Dendritic cell treated with granulocyte-macrophage colony-stimulating factor and Interleukin-4, amounts not matched to agents 40 ng/mL and 50 ng/mL, for 4 days (primary cell): ENCODE data around the gene WWC1.
"Not testable (repeated sequence)": the region's sequence is repeated elsewhere in the genome, so short reads cannot be mapped to it uniquely, and the experiment has no call there.

ENCODE experiments used
- H3K27ac Mint-ChIP-seq: one replicate; pipeline ENCODE4 v1.8.0; 2022; ENCODE audit warnings: mild to moderate bottlenecking, mixed read lengths
- H3K27me3 Mint-ChIP-seq: one replicate; pipeline ENCODE4 v1.8.0; 2022; ENCODE audit warnings: mild to moderate bottlenecking, mixed read lengths
- H3K36me3 Mint-ChIP-seq: one replicate; pipeline ENCODE4 v1.8.0; 2022; ENCODE audit warnings: low read depth, mixed read lengths
- H3K4me1 Mint-ChIP-seq: one replicate; pipeline ENCODE4 v1.8.0; 2022; ENCODE audit warnings: low read depth, mixed read lengths
- H3K4me3 Mint-ChIP-seq: one replicate; pipeline ENCODE4 v1.8.0; 2022; ENCODE audit warnings: mild to moderate bottlenecking, moderate library complexity, mixed read lengths
- H3K9me3 Mint-ChIP-seq: one replicate; pipeline ENCODE4 v1.8.0; 2022; ENCODE audit warnings: mixed read lengths
- intact Hi-C: fragments of 100-400 bp; cut with micrococcal nuclease; formaldehyde crosslinking; loops from one replicate; pipeline ENCODE4 v1.15.0; 2022

WWC1 gene

DNA sequence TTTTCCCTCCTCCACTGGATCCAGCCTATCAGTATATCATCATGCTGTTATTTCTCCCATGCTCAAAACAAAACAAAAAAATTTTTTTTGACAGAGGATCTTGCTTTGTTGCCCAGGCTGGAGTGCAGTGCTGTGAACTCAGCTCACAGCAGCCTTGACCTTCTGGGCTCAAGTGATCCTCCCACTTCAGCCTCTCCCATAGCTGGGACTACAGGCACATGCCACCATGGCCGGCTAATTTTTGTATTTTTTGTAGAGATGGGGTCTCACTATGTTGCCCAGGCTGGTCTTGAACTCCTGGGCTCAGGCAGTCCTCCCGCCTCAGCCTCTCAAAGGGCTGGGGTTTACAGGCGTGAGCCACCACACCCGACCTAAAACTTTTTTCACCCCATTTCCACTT is 143.9 kb downstream of the WWC1 start:
- H3K27me3 Mint-ChIP-seq, H3K4me3 Mint-ChIP-seq, H3K36me3 Mint-ChIP-seq, intact Hi-C loops, H3K9me3 Mint-ChIP-seq, H3K27ac Mint-ChIP-seq, H3K4me1 Mint-ChIP-seq: not testable (repeated sequence)

DNA sequence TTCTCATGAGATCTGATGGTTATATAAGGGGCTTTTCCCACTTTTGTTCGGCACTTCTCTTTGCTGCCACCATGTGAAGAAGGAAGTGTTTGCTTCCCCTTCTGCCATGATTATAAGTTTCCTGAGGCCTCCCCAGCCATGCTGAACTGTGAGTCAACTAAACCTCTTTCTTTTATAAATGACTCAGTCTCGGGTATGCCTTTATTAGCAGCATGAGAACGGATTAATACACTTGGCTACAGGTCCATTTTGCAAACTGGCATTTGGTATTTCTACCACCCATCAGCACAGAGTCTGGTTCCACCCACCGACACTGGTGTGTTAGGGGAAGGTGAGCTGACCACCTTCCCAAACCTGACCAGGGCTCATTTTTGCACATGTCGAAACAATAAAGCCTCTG is 146.9 kb downstream of the WWC1 start:
- H3K9me3 Mint-ChIP-seq: no peaks in the 10 kb centered on the region
- no peak overlapping the region for H3K27ac Mint-ChIP-seq
- H3K36me3 Mint-ChIP-seq: no peaks in the 10 kb centered on the region
- intact Hi-C loops: no loop called here
- H3K4me3 Mint-ChIP-seq: no peak overlapping the region
- H3K27me3 Mint-ChIP-seq: no peaks in the 10 kb centered on the region
- H3K4me1 Mint-ChIP-seq: no peaks in the 10 kb centered on the region

DNA sequence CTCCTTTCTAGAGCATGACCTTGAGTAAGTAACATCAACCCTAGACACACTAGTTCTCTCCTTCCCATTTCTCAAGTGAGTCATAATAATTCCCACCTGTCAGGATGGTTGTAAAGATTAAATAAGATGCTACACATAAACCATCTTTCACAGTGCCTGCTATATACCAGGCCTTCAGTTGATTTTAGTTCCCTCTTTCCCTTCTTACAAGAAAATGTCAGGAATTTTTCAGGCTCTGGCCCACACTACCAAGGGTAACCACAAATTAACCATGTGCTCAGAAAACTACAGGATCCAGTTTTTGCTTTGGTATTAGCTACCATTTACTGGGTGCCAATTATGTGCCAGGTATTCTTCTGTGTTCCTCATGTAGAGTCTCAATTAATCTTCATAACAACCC is 152.1 kb downstream of the WWC1 start:
- H3K4me3 Mint-ChIP-seq: no peak overlapping the region
- intact Hi-C loops: no loop called here
- H3K4me1 Mint-ChIP-seq: no peaks in the 10 kb centered on the region
- no peaks in the 10 kb centered on the region for H3K36me3 Mint-ChIP-seq
- H3K9me3 Mint-ChIP-seq: no peaks in the 10 kb centered on the region
- no peaks in the 10 kb centered on the region for H3K27me3 Mint-ChIP-seq
- no peak overlapping the region for H3K27ac Mint-ChIP-seq

DNA sequence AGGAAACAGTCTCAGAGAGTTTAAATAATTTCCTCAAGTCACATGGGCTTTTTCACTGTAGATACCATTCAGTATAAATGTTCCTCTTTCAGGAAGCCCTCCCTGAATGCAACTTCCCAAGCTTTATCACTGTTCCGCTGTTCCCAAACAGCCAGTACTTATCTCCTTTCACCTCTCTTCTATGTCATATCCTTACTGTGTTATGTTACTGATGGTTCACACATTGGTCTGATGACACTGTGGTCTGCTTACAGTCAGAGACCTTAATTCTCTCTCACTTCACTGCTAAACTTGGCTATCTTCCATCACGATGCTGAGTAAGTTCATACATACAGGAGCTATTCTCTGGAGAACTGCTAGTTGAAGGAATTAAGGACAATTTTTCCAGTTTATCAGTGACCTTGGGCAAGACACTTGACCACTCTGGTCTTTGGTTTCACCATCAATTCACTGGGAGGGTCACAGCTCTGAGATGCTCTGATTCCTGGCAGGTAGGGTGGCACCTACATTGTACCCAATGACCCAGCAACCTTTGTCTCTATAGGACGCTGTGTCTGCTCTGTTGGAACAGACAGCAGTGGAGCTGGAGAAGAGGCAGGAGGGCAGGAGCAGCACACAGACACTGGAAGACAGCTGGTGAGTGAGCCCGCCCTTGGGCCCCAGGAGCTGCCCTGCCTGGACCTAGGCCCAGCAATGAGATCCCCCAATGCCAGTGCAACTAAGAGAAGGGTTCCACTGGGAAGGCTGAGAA is 152.7 kb downstream of the WWC1 start:
- Mint-ChIP-seq H3K27ac (no peak overlapping the region), H3K36me3 (no peaks in the 10 kb centered on the region), H3K9me3 (no peaks in the 10 kb centered on the region), H3K27me3 (no peaks in the 10 kb centered on the region), H3K4me3 (no peak overlapping the region), H3K4me1 (no peaks in the 10 kb centered on the region)
- intact Hi-C loops: no loop called here

DNA sequence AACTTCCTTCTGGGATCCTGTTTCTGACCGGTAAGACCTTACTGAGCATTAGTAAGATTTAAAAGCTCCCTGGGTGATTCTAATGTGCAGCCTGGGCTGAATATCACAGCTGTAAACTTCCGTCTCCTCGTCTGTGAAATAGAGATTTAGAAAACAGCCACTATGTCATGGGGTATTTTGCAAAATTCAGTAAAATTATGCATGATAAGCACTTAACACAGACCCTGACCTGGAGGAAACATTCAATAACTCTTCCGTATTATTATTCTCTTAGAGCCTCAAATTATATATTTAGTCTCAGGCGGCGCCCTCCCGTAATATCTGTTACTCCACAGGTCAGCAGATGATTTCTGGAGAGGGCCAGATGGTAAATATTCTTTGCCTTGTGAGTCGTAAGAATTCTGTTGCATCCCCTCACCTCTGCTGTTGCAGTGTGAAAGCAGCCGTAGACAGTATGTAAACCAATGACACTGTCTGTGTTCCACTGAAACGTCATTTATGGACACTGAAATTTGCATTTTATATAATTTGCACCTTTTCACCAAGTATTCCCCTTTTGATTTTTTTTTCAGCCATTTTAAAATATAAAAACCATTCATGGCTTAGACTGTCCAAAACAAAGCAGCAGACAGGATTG is 155.7 kb downstream of the WWC1 start:
- intact Hi-C loops: no loop called here
- no peak overlapping the region for H3K4me3 Mint-ChIP-seq
- no peaks in the 10 kb centered on the region for H3K27me3 Mint-ChIP-seq
- no peak overlapping the region for H3K27ac Mint-ChIP-seq
- no peaks in the 10 kb centered on the region for H3K9me3 Mint-ChIP-seq
- H3K36me3 Mint-ChIP-seq: no peaks in the 10 kb centered on the region
- H3K4me1 Mint-ChIP-seq: no peaks in the 10 kb centered on the region

DNA sequence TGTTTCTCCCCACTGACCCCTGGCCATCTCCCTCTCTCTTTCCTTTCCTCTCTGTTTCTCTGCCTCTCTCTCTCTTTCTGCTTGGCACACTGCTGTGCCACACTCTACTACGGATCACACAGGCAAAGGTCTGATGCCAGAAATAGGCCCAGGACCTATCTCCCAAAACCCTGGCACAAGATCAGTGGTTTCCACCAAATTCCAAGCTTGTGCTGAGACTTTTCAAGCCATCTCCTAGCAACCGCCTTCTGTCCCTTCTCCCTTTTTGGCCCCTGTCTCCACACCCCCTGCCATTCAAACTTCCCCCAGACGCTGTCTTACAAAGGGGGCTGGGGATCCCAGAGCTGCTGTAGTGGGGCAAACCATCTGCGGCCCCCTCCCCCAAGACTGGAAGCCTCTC is 156.4 kb downstream of the WWC1 start:
- H3K27me3 Mint-ChIP-seq: no peaks in the 10 kb centered on the region
- H3K27ac Mint-ChIP-seq: no peak overlapping the region
- intact Hi-C loops: no loop called here
- H3K4me3 Mint-ChIP-seq: no peak overlapping the region
- H3K36me3 Mint-ChIP-seq: no peaks in the 10 kb centered on the region
- H3K9me3 Mint-ChIP-seq: no peaks in the 10 kb centered on the region
- H3K4me1 Mint-ChIP-seq: no peaks in the 10 kb centered on the region

DNA sequence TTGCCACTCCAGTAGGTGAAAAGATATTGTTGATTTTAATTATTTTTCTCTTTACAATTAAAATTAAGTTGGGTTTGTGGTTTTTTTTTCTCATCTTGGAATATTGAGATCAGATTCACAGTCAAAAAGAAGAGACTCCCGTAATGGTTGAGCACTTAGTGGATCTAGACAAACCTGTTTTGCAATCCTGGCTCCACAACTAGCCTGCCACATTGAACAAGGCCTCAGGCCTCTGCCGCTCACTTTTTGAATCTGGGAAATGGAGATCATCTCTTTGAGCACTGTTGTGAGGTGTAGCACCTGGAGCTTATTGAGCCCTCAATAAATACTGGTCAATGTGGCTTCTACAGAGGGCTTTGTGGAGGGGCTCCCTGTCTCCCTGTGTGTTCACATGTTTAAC is 157.7 kb downstream of the WWC1 start:
- H3K4me1 Mint-ChIP-seq: no peaks in the 10 kb centered on the region
- H3K4me3 Mint-ChIP-seq: no peak overlapping the region
- H3K27me3 Mint-ChIP-seq: no peaks in the 10 kb centered on the region
- intact Hi-C loops: no loop called here
- H3K27ac Mint-ChIP-seq: no peak overlapping the region
- no peaks in the 10 kb centered on the region for H3K36me3 Mint-ChIP-seq
- H3K9me3 Mint-ChIP-seq: no peaks in the 10 kb centered on the region

DNA sequence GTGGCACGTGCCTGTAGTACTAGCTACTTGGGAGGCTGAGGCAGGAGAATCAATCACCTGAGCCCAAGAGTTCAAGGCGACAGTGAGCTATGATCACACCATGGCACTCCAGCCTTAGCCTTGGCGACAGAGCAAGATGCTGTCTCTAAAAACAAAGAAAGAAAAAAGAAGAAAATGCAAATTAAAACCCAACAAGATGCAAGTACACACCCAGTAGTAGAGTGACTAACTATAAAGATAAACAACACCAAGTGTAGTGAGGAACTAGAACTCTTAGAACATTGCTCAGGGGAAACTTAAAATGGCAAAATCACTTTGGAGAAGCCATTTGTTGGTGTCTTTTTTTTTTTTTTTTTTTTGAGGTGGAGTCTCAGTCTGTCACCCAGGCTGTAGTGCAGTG is 160.1 kb downstream of the WWC1 start:
- H3K27ac Mint-ChIP-seq: no peak overlapping the region
- H3K9me3 Mint-ChIP-seq: no peaks in the 10 kb centered on the region
- H3K4me3 Mint-ChIP-seq: no peak overlapping the region
- intact Hi-C loops: no loop called here
- H3K27me3 Mint-ChIP-seq: no peaks in the 10 kb centered on the region
- no peaks in the 10 kb centered on the region for H3K4me1 Mint-ChIP-seq
- no peaks in the 10 kb centered on the region for H3K36me3 Mint-ChIP-seq

DNA sequence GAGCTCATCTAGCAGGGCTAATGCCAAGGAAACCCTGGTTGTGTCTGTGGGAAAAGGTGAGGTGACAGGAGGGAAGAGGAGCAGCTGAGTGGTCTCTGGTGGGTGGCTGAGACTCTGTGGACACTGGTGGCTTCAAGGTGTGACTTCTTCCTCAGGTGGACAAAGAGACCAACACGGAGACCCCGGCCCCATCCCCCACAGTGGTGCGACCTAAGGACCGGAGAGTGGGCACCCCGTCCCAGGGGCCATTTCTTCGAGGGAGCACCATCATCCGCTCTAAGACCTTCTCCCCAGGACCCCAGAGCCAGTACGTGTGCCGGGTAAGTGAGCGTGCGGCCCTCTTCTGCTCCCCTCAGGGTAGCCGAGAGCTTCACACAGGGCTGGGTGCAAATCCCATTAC is 163.8 kb downstream of the WWC1 start:
- Mint-ChIP-seq H3K36me3 (no peaks in the 10 kb centered on the region), H3K27me3 (no peaks in the 10 kb centered on the region), H3K9me3 (no peaks in the 10 kb centered on the region), H3K27ac (no peak overlapping the region), H3K4me1 (no peaks in the 10 kb centered on the region), H3K4me3 (no peak overlapping the region)
- intact Hi-C loops: no loop called here

DNA sequence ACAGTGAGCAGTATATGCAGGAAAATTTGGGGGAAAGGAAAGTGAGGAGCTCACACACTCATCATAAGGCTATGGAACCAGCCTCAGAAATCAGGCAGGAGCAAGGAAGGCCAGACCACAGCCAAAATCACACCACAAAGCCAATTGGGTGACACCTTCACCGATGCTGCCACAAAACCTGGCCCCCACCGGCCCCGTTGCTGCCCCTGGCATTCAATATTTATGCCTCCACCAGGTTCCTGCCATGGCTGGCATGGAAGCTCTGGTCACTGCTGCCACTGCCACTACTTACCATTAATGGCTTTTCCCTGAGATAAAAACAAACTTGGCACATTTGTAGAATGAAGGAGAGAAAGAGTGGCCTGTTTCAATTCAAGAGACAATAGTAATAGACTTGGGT is 166.1 kb downstream of the WWC1 start:
- Mint-ChIP-seq H3K36me3 (no peaks in the 10 kb centered on the region), H3K4me3 (no peak overlapping the region), H3K4me1 (no peaks in the 10 kb centered on the region), H3K9me3 (no peaks in the 10 kb centered on the region), H3K27me3 (no peaks in the 10 kb centered on the region), H3K27ac (no peak overlapping the region)
- intact Hi-C loops: no loop called here

DNA sequence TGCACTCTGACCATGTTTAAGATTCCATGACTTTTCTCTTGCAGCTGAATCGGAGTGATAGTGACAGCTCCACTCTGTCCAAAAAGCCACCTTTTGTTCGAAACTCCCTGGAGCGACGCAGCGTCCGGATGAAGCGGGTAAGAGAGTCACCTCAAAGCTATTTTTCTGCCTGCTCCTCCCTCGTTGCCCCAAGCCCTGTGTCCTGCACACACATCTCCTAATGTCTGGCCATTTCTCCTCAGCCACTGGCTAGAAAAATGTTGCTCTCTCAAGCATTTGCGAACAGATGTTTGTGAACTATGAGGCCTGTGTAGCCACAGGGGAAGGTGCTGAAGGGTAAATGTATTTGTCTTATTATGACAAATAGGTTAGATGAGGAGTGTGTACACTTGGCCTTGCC is 169.2 kb downstream of the WWC1 start:
- intact Hi-C loops: no loop called here
- Mint-ChIP-seq H3K9me3 (no peaks in the 10 kb centered on the region), H3K4me3 (no peak overlapping the region), H3K27me3 (no peaks in the 10 kb centered on the region), H3K36me3 (no peaks in the 10 kb centered on the region), H3K27ac (no peak overlapping the region), H3K4me1 (no peaks in the 10 kb centered on the region)

DNA sequence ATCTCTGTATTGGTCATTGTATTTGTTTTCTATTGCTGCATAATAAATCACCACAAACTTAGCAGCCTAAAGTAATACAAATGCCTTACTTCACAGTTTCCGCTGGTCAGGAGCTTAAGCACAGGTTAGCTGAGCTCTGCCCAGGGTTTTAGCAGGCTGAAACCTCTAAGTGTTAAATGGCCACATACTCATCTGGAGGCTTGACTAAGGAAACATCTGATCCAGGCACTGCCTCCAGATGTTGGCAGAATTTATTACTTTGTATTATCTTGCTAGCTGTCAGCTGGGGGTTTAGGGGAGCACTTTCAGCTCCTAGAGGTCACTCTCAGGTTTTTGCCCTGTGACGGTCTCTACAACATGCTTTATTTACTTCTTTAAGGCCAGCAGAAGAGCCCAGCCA is 171.6 kb downstream of the WWC1 start:
- H3K27me3 Mint-ChIP-seq: no peaks in the 10 kb centered on the region
- H3K9me3 Mint-ChIP-seq: no peaks in the 10 kb centered on the region
- intact Hi-C loops: no loop called here
- no peak overlapping the region for H3K27ac Mint-ChIP-seq
- no peaks in the 10 kb centered on the region for H3K36me3 Mint-ChIP-seq
- H3K4me3 Mint-ChIP-seq: no peak overlapping the region
- H3K4me1 Mint-ChIP-seq: no peaks in the 10 kb centered on the region

DNA sequence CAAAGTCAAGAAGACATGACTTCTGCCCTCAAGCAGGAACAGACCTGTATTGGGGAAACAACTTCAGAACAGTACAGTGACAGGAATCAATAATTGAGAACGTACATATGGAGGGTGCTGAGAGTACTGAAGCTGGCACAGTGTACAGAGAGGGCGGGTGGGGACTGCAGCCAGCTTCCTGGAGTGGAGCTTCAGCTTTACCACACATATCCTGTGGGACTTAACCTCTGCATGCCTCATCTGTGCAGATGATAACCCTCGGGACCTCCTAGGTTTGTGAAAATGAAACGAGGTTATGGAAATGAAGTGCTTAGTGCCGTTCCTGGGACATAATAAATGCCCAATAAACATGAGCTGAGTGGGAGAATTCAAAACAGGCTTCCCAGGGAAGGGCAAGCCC is 172.8 kb downstream of the WWC1 start:
- Mint-ChIP-seq H3K4me3 (no peak overlapping the region), H3K27ac (no peak overlapping the region), H3K36me3 (no peaks in the 10 kb centered on the region), H3K4me1 (no peaks in the 10 kb centered on the region), H3K27me3 (no peaks in the 10 kb centered on the region), H3K9me3 (no peaks in the 10 kb centered on the region)
- intact Hi-C loops: no loop called here

DNA sequence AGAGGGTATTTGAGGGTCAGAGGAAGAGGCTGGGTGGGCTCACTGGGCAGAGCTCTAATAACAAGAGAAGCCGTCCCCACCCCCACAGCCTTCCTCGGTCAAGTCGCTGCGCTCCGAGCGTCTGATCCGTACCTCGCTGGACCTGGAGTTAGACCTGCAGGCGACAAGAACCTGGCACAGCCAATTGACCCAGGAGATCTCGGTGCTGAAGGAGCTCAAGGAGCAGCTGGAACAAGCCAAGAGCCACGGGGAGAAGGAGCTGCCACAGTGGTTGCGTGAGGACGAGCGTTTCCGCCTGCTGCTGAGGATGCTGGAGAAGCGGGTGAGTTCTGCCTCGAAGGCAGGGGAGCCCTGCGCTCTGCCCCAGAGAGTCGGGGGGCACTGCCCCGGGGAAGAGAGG is 173.2 kb downstream of the WWC1 start:
- H3K27me3 Mint-ChIP-seq: no peaks in the 10 kb centered on the region
- no peaks in the 10 kb centered on the region for H3K9me3 Mint-ChIP-seq
- no peaks in the 10 kb centered on the region for H3K36me3 Mint-ChIP-seq
- no peak overlapping the region for H3K4me3 Mint-ChIP-seq
- intact Hi-C loops: no loop called here
- no peaks in the 10 kb centered on the region for H3K4me1 Mint-ChIP-seq
- no peak overlapping the region for H3K27ac Mint-ChIP-seq

DNA sequence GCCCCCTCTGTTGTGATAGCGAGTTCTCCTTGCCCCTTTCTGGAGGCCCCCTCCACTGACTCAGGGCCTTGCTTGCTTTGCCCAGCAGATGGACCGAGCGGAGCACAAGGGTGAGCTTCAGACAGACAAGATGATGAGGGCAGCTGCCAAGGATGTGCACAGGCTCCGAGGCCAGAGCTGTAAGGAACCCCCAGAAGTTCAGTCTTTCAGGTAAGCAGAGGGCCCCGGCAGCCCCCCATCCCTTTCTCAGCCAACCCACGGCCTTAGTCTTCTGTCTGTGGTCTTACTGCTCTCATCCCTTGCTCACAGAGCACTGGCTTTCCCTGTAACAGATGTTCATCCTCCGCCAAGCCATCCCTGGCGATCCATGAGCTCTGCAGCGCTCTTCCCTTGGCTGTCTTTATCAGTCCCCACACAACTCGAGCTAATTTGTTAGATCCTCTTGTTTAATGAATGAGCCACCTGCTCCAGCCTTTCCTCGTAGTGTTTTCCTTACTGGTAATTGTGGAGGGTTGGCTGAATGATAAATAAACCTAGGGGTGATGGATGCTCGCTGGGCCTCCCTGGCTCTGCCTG is 176.4 kb downstream of the WWC1 start:
- intact Hi-C loops: no loop called here
- H3K27me3 Mint-ChIP-seq: no peaks in the 10 kb centered on the region
- H3K9me3 Mint-ChIP-seq: no peaks in the 10 kb centered on the region
- H3K4me3 Mint-ChIP-seq: no peak overlapping the region
- H3K36me3 Mint-ChIP-seq: no peaks in the 10 kb centered on the region
- no peaks in the 10 kb centered on the region for H3K4me1 Mint-ChIP-seq
- H3K27ac Mint-ChIP-seq: no peak overlapping the region
